ENCODE measurements around the gene ZNF668.

The ZNF668 gene

DNA sequence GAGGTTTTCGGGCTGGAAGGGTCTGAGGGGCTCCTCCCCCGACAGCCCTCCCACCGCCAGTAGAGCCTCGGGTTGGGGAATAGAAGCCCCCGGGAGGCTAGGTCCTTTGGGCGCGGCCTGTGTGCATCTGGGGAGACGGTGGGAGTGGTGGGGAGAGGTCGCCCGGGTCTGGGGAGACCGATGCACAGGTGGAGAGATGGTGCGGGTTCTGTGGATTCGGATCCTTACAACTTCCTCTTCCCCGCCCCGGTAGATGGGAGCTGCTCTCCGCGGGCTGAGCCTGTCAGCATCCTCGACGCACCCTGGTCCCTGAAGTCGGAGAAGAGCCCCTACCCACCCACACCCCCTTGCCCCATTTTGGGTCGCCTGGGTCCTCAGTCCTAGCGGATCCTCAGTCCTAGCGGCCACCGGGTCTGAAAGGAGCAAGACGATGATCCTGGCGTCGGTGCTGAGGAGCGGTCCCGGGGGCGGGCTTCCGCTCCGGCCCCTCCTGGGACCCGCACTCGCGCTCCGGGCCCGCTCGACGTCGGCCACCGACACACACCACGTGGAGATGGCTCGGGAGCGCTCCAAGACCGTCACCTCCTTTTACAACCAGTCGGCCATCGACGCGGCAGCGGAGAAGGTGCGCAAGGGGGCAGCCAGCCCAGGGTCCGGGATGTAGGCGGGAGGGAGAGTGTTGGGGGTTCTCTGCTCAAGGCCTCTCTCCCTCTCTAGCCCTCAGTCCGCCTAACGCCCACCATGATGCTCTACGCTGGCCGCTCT lies 34.9 kb upstream of the ZNF668 start:
- WGBS = 64% methylated on average over 56 of the region's 57 CpGs
- Histone ChIP-seq H3K27me3 (ENCODE audit: control insufficient read depth in 1 of 2, insufficient read depth in 1 of 2, low read length in 2 of 2) (no peaks in the 10 kb centered on the region), H3K18ac (ENCODE audit: low read depth in 1 of 2, low read length in 2 of 2) (peak overlapping the region; percentile 73 to 90), H3K4me1 (ENCODE audit: control insufficient read depth, insufficient read depth, low read depth, low read length) (peaks cover 32% of the 10 kb centered on the region), H3K9ac (ENCODE audit: low read length) (peak overlapping the region; percentile 90), H2AFZ (ENCODE audit: low read depth, low read length) (peak overlapping the region; percentile 87), H2BK5ac (ENCODE audit: low read depth, low read length, poor library complexity, severe bottlenecking) (no peak overlapping the region), H2AK5ac (ENCODE audit: low read length, severe bottlenecking) (peak overlapping the region; percentile 23), H2BK12ac (ENCODE audit: low read length in 2 of 2) (peak overlapping the region in 1 of 2 experiments; percentile 57), H3K4ac (ENCODE audit: low read depth in 1 of 2, low read length in 2 of 2) (peak overlapping the region; percentile 62 to 75), H3K4me3 (ENCODE audit: insufficient read depth in 1 of 2, low read depth in 1 of 2, low read length in 2 of 2) (peak overlapping the region; percentile 81 to 88), H3K27ac (ENCODE audit: low read length, poor library complexity, severe bottlenecking) (no peak overlapping the region), H3K4me2 (ENCODE audit: low read length, poor library complexity, severe bottlenecking) (peak overlapping the region; percentile 99), H3K23ac (ENCODE audit: low read length in 2 of 2) (peak overlapping the region in 1 of 2 experiments; percentile 74), H4K91ac (ENCODE audit: low read length) (no peak overlapping the region), H3K14ac (ENCODE audit: low read length in 2 of 2) (peak overlapping the region; percentile 5 to 70), H2BK15ac (ENCODE audit: low read depth, poor library complexity, severe bottlenecking) (no peak overlapping the region), H3K36me3 (ENCODE audit: control insufficient read depth in 1 of 2, insufficient read depth in 2 of 2, low read depth in 1 of 2, low read length in 2 of 2) (peaks cover 40 to 43% of the 10 kb centered on the region in 2 experiments), H3K79me1 (replicated peaks; ENCODE audit: low read length, poor library complexity, severe bottlenecking) (peaks cover 40% of the 10 kb centered on the region), H4K8ac (ENCODE audit: low read length) (peak overlapping the region; percentile 85), H3K9me3 (ENCODE audit: control insufficient read depth, low read length) (no peaks in the 10 kb centered on the region), H2BK120ac (ENCODE audit: low read depth, low read length) (peak overlapping the region; percentile 42)
- no peak for DNase-seq

DNA sequence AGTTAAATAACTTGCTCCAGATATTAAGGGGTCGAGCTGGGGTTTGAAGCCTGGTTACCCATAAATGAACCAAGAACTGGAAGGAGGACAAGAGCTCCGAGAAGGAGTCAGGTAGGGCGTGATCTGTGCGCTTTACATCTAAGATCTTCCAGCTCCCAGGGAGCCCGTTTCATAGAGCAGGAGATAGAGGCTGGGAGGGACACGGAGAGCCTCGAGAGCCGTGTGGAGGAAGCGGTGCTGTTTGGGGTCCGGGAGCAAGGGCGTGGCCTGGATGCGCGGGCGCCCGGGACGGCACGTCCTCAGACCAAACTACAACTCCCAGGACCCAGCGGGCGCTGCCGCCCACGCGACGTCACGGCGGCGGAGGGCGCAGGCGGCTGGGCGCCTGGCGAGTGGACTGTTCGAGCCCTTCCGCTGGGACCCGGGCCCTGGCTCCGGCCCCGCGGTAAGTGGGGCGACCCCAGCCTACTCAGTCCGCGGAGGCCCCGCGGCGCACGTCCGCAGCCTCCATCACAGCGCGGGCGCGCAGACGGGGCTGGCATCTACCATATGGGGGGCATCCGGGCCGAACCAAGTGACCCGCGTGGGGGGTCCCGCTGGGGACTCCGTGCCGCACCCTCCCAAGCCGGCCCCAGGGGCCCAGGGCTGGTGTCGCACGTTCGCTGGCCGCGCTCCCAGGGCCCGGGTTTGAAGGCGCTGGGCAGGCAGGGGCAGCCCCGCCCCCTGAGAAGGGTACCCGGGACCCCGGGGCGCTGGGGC lies 34.2 kb upstream of the ZNF668 start, which contains the start of gene BCKDK:
TSS of gene BCKDK (plus strand) at position 352 of the 759 bp plus-strand sequence. CDS start 838 bp downstream, outside the sequence.
- Histone ChIP-seq H3K4ac (ENCODE audit: low read depth in 1 of 2, low read length in 2 of 2) (peak within 1 kb of the TSS; percentile 62 to 75), H3K18ac (ENCODE audit: low read depth in 1 of 2, low read length in 2 of 2) (peak within 1 kb of the TSS; percentile 73 to 90), H3K36me3 (ENCODE audit: control insufficient read depth in 1 of 2, insufficient read depth in 2 of 2, low read depth in 1 of 2, low read length in 2 of 2) (peaks cover 40 to 43% of the 10 kb centered on the region in 2 experiments), H4K91ac (ENCODE audit: low read length) (peak within 1 kb of the TSS; percentile 64), H2BK120ac (ENCODE audit: low read depth, low read length) (peak within 1 kb of the TSS; percentile 42), H2AFZ (ENCODE audit: low read depth, low read length) (peak within 1 kb of the TSS; percentile 87), H3K4me3 (ENCODE audit: insufficient read depth in 1 of 2, low read depth in 1 of 2, low read length in 2 of 2) (peak within 1 kb of the TSS; percentile 81 to 88), H3K23ac (ENCODE audit: low read length in 2 of 2) (peak within 1 kb of the TSS in 1 of 2 experiments; percentile 74), H2BK12ac (ENCODE audit: low read length in 2 of 2) (peak within 1 kb of the TSS in 1 of 2 experiments; percentile 57), H3K4me2 (ENCODE audit: low read length, poor library complexity, severe bottlenecking) (peak within 1 kb of the TSS; percentile 99), H4K8ac (ENCODE audit: low read length) (peak within 1 kb of the TSS; percentile 85), H2BK5ac (ENCODE audit: low read depth, low read length, poor library complexity, severe bottlenecking) (peak within 1 kb of the TSS; percentile 3), H3K27me3 (ENCODE audit: control insufficient read depth in 1 of 2, insufficient read depth in 1 of 2, low read length in 2 of 2) (no peaks in the 10 kb centered on the region), H3K9me3 (ENCODE audit: control insufficient read depth, low read length) (no peaks in the 10 kb centered on the region), H3K9ac (ENCODE audit: low read length) (peak within 1 kb of the TSS; percentile 90), H3K14ac (ENCODE audit: low read length in 2 of 2) (peak within 1 kb of the TSS; percentile 5 to 76), H3K4me1 (ENCODE audit: control insufficient read depth, insufficient read depth, low read depth, low read length) (peaks cover 29% of the 10 kb centered on the region), H2AK5ac (ENCODE audit: low read length, severe bottlenecking) (peak within 1 kb of the TSS; percentile 23), H3K79me1 (replicated peaks; ENCODE audit: low read length, poor library complexity, severe bottlenecking) (peaks cover 40% of the 10 kb centered on the region), H2BK15ac (ENCODE audit: low read depth, poor library complexity, severe bottlenecking) (peak within 1 kb of the TSS; percentile 92), H3K27ac (ENCODE audit: low read length, poor library complexity, severe bottlenecking) (no peak within 1 kb of the TSS)
- peak; percentile 57 for DNase-seq
- WGBS = 6% methylated on average over 58 of the region's 68 CpGs

DNA sequence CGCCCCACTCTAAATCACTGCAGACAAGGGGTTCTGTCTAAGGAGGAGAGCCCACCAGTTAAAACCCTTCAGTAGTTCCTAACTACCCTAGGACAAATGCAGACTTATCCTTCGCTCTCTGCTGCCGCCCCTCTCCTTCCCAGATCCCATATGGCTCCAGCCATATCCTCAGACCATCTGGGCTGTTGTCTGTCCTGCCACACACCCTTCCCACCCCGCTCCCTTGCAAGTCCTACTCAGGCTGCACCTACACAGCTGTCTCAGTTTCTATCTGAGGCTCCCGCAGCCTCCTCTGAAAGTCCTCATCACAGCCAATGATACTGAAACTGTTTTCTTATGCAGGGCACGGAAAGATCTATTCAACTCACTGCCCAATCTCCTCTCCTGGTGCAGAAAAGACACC lies 33.4 kb upstream of the ZNF668 start:
- Histone ChIP-seq H2AK5ac (ENCODE audit: low read length, severe bottlenecking) (no peak overlapping the region), H3K9me3 (ENCODE audit: control insufficient read depth, low read length) (no peaks in the 10 kb centered on the region), H3K4me2 (ENCODE audit: low read length, poor library complexity, severe bottlenecking) (no peak overlapping the region), H2AFZ (ENCODE audit: low read depth, low read length) (peak overlapping the region; percentile 16), H3K4me3 (ENCODE audit: insufficient read depth in 1 of 2, low read depth in 1 of 2, low read length in 2 of 2) (no peak overlapping the region), H2BK5ac (ENCODE audit: low read depth, low read length, poor library complexity, severe bottlenecking) (no peak overlapping the region), H4K8ac (ENCODE audit: low read length) (no peak overlapping the region), H3K18ac (ENCODE audit: low read depth in 1 of 2, low read length in 2 of 2) (no peak overlapping the region), H3K79me1 (replicated peaks; ENCODE audit: low read length, poor library complexity, severe bottlenecking) (peaks cover 36% of the 10 kb centered on the region), H3K14ac (ENCODE audit: low read length in 2 of 2) (no peak overlapping the region), H3K36me3 (ENCODE audit: control insufficient read depth in 1 of 2, insufficient read depth in 2 of 2, low read depth in 1 of 2, low read length in 2 of 2) (peaks cover 32 to 35% of the 10 kb centered on the region in 2 experiments), H3K27ac (ENCODE audit: low read length, poor library complexity, severe bottlenecking) (no peak overlapping the region), H2BK15ac (ENCODE audit: low read depth, poor library complexity, severe bottlenecking) (no peak overlapping the region), H3K4ac (ENCODE audit: low read depth in 1 of 2, low read length in 2 of 2) (peak overlapping the region in 1 of 2 experiments; percentile 32), H2BK120ac (ENCODE audit: low read depth, low read length) (no peak overlapping the region), H4K91ac (ENCODE audit: low read length) (no peak overlapping the region), H2BK12ac (ENCODE audit: low read length in 2 of 2) (peak overlapping the region in 1 of 2 experiments; percentile 10), H3K23ac (ENCODE audit: low read length in 2 of 2) (no peak overlapping the region), H3K4me1 (ENCODE audit: control insufficient read depth, insufficient read depth, low read depth, low read length) (peaks cover 25% of the 10 kb centered on the region), H3K27me3 (ENCODE audit: control insufficient read depth in 1 of 2, insufficient read depth in 1 of 2, low read length in 2 of 2) (no peaks in the 10 kb centered on the region), H3K9ac (ENCODE audit: low read length) (no peak overlapping the region)
- 90% methylated on average over 6 of the region's 6 CpGs for WGBS
- no peak for DNase-seq
